HG03342 (cell line): ENCODE data around the gene TSPAN31.

ENCODE experiments used
- ATAC-seq: cut with Tn5 transposase; IDR thresholded peaks from one replicate; pipeline ENCODE4 v1.9.1; 2021; ENCODE audit warnings: mild to moderate bottlenecking, moderate library complexity; ENCODE audit not compliant: unreplicated experiment

The TSPAN31 gene

DNA sequence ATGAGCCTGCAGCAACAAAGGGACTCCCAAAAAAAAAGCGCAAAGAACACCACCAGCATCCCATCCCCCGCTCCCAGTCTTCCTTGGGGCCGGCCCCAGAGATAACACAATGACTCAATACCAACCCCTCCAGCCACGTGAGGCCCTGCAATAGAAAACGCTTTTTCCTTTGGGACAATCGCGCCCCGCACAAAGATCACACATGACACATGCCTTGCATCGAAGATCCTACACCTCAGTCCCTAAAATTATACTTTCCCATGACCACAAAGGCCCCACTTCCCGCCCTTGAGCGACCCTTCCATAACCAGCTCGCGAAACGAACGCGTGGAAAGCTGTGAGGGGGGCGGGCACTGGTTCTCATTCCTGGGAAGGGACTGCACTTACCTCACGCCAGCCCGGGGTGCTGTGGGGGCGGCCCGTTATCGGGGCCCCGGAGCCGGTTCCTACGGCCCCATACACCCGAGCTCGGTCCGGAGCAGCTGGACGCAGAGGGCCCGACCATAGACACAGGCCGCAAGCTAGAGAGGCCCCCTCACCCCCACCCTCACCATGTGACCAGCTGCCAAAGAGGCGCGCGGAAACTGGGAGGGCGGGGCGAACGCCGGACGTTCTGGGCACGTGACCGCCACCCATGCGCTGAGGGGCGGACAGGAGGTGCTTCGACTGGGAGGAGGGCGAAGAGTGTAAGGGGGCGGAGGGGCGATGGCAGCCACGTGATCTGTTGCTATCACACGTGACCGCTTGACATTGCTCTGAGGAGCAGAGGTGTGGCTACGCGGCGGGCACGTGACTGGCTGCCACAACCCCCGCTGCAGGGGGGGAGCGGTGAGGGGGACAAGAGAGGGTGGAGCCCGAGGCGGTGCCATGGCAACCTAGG is 7.2 kb downstream of the TSPAN31 start, which contains the start of gene CDK4:
Gene CDK4 (minus strand): TSS at position 523 of the 880 bp plus-strand sequence. CDS start 593 bp downstream, outside the sequence.
- ATAC-seq = peak; percentile 73

DNA sequence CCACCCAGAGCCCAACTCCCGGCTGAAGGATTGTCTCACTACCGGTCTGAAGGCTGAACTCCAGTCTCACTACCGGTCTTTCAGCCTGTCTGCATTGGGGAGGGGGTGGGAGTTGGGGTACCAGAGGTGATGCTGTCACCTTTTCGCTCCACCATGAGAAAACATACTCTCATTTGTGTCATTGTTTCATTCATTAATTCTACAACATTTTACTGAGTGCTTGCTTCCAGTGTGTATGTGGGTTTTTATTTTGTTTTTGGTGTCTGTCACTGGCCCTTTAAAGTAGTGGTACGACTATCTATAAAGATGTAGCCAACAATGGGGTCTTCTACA is 7.8 kb downstream of the TSPAN31 start:
- ATAC-seq = no peak

DNA sequence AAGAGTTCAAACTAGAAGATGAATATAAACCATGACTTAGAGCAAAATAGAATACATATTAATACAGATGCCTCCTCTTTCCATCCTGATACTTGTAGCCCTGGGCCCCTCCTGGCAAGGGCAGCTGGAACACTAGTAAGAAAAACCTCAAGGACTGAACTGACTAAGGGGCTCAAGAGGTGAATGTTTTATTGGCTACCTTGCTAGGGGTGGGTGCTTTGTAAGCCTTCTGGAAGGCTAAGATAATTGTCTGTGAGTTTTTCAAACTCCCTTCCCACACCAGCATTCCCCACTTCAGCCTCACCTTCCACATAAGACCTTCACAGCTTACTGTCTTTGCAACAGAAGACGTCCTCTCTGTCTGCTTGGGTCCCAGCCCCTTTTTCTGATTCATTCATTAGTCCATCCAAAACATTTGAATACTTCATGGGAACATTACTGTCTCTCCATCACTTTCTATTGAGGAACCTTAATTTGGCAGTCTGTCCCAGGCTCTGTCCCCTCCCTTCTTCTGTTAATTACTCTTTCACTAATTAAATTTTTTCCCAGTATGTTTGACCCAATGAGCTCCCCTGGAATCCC is 9.0 kb downstream of the TSPAN31 start:
- ATAC-seq = no peak

DNA sequence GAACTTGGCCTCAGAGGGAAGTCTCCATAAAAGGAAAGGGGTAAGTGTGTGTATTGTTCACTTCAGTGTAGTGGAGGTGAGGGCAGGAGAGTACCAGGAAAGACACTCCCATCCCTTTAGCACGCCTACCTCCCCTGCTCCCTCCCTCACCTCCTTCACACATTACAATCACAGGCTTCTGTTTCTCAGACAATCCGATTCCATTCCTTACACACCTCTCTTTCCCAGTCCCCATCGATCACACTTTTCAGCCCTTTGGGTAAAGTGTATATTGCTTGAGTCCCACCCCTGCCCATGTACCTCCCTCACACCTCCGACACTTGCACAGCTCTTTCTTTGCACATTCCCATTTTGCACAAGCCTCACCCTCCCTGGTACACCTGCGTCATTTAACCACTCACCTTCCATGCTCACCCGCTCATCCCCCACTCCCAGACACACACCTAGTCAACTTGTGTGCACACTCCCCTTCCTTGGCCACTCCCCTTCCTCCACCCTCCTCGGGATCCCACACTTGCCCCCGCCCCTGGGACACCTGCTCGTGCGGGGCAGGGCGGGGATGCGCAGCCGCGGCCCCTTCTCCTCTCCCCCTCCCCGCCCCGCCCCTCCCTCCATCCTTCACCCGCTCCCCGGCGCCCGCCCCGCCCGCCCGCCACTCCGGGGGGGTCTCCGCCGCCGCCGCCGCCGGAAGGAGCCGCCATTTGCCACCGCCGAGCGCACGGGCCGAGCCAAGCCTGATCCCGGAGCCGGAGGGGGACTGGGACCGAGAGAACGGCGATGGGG is 9.8 kb downstream of the TSPAN31 start, which contains the start of gene MARCHF9:
Gene MARCHF9 (plus strand): TSS at position 693 of the 783 bp plus-strand sequence. CDS start 426 bp downstream, outside the sequence.
- ATAC-seq = peak; percentile 27

DNA sequence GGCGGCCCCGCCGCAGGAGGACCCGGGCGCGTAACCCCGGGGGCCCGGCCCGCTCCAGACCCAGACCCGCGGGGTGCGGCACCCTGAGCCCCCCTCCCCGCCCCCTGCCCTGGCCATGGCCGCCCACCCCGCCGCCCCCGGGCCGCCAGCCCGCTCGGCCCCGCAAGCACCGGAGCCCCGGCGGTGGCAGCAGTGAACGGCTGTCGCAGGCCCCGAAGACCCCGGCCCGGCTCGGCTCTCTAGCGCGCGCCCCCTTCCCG is 10.3 kb downstream of the TSPAN31 start:
- ATAC-seq = no peak

DNA sequence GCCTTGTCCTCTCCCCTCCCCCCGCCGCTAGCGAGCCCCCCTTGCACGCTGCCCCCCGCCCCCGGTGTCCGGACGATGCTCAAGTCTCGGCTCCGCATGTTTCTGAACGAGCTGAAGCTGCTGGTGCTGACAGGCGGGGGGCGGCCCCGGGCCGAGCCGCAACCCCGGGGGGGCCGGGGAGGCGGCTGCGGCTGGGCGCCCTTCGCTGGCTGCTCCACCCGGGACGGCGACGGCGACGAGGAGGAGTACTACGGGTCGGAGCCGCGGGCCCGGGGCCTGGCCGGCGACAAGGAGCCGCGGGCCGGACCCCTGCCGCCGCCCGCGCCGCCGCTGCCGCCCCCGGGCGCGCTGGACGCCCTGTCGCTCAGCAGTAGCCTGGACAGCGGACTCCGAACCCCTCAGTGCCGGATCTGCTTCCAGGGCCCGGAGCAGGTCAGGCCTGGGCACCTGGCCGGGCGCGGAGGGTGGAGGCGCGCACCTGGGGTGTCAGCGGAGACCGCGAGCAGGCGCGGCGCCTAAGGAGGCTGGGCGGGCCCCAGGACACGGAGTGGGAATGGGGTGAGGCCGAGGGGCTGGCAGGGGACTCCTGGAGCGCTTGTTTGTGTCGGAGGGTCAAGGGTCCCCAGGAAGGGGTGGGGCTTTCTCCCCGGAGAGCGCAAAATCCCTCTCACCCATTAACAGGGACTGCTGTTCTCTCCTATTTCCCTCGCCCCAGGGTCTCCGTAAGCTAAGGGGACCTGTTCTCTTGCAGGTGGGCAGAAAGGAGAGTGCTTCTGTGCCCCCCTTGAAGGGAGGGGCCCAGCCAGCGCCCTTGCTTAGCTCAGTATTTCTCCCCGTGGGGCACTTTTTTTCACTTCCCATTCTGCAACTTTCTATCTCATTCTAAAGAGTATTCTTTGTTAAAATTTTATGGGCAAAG is 10.9 kb downstream of the TSPAN31 start:
- no peak for ATAC-seq

DNA sequence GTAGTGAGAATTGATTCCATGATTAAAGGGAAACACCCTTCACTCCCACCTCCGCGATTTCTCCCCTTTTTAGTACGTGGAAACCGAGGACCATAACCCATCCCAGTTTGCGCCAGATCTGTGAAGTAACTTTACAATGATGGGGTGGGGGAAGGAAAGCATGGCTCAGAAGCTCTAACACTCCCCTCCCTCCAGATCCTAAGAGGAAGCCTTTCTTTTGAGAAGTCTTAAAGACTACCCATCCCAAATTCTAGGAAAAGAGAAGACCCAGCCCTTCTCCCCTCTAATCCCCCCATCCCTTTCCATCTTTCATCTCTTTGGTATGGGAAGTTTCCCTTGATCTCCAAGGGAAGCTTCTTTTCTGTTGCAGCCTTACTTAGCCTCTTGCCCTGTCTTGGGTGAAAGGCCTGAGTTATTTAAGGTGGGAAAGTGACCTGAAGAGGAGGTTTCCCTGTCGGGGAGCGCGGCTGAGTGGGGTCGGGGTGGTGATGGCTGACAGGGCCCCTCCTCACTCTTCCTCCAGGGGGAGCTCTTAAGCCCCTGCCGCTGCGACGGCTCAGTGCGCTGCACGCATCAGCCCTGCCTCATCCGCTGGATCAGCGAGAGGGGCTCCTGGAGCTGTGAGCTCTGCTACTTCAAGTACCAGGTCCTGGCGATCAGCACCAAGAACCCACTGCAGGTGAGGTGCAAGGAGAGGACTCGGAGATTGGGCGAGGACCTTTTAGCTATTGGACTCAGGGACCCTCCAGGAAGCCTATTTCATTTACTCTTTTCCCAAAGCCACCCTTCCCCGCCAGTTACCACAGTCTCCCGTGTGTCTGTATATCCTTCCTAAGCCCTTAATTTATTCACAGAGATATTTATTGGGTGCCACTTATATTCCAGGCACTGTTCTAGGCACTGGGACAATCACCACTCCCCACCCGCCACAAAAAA is 11.8 kb downstream of the TSPAN31 start:
- ATAC-seq = peak; percentile 33

DNA sequence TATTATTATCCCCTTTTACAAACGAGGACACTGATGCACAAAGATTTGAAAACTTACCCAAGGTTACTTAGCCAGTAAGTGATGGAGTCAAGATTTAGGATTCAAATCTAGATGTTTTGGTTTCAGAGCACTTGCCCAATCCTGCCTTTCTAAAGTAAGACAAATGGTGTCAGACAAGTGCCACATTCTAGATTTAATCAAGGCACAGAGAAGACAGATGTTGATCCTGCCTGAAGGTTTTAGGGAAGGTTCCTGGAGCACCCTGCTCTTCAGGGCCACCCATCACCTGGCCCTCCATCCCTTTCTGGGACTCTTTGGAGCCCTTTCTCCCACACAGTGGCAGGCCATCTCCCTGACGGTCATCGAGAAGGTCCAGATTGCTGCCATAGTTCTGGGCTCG is 12.9 kb downstream of the TSPAN31 start:
- ATAC-seq = no peak

DNA sequence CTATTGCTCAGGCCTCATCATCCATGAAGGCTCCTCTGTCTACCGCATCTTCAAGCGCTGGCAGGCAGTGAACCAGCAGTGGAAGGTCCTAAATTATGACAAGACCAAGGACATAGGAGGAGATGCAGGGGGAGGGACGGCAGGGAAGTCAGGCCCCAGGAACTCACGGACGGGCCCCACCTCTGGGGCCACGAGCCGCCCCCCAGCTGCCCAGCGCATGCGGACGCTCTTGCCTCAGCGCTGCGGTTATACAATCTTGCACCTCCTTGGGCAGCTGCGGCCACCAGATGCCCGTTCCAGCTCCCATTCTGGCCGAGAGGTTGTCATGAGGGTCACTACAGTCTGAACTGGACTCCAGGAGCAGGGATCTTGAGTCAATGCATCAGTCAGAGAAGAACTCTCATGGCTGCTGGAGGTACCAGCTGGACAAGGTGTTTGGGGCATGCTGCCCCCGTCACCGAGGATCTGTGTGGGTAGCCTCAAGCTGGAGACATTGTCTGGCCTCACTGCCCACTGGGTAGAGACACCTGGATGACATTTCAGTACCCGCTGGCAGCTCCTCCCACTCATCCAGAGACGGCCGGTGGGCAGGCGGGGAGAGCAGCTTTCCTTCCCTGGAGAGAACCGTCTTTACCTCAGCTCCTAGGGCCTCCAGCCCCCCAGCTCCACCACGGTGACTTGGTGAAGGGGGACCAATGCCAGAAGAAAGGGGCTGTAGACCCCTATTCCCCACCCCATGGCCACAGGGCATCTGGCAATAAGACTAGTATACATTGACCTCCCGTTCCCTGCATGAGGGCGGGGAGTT is 13.9 kb downstream of the TSPAN31 start:
- ATAC-seq = no peak

DNA sequence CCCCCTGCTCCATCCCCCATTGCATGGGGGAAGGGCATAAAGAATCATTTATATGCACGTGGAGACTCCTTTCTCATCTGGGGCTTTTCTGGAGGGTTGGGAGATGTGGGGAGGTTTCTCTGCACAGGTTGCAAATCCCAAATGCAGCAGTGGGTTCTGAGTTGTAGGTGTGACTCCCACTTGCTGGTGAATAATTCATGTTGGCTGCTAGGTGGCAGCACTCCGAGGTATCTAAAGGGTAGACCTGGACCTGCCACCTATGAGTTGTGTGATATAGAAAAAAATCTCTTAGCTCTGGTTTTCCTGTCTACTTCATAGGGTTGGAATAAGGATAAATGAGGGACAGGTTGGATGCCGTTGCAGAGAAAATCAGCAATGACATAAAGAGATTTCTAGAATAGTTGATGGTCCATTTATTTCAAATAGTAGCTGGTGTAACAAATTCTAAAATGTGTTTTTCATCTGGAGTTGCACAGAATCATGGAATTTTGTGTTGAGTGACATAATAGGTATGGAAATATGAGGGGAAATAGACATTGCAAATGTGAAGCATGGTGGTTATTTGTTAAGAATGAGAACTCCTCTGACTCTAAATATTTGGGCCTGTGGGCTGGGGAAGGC is 14.6 kb downstream of the TSPAN31 start:
- ATAC-seq = no peak

DNA sequence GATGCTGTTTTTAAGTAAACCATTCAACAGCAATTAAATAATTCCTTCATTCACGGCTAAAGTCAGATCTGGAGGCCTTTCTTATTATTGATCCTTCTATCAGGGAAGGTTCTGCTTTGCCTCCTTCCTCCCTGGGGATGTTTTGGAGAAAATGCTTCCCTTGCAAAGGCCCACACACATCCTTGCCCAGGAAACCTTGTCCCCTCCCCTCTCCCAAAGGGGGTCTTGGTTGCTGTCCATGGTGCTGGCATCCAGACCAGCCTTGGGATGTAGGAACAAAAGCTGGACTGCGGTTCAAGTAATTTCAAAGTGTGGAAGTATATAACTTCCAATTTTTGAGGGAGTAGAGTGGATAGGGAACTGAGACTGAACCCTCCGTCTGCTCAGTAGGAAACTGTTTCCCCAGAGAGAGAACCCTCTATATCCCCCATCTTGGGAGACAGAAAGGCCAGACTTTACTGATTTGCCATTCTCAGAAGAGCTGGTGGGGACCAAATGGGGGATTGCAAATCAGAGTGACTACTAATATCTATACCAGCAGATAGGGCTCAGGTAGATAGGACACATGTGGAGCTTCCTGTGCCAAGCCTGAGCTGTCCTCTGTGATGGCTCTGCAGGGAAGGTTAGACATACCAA is 15.6 kb downstream of the TSPAN31 start:
- ATAC-seq = no peak

DNA sequence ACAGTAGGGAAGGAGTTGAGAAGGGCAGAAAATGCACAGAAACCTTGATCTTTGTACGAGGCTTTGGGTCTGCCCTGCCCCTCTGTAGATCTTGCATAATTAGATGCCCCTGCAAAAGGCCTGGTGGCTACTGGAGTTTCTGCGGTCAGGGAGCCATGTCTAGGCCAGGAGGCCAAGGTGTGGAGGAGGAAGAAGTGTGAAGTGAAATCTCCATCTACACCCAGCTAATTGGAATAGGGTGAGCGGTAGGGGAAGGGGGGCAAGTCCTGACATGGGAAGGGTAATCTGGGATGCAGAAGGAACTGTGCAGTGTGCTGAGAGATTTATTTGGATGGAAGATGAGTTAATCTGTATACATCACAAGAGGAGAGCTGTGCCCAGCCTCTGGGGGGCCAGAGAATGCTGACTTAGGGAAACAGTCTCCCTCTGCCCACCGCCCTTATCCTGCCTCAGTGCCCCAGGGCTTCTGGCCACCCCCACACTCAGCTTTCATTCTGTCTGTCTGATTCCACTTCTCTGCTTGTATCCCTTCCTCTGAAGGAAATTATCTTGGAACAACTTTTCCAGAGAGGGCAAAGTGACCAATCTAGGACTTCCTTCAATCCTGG is 16.7 kb downstream of the TSPAN31 start:
- no peak for ATAC-seq

DNA sequence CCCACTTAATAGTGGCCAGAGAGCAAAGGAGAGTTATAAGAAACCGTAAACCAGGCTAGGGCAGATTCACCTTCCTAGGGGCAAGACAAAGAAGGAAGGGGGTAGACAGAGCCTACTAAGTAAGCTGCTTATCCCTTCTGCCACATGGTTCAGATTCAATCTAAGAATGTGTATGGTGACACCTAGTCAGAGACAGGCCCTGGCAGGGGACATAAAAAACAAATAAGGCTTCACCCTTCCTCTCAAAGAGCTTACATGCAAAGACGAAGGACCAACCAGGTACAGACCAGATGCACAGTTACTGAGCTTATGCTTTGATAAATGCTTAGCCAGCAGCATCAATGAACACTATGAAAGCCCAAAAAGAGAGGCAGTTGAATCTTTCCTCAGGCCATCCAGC is 17.6 kb downstream of the TSPAN31 start:
- no peak for ATAC-seq

DNA sequence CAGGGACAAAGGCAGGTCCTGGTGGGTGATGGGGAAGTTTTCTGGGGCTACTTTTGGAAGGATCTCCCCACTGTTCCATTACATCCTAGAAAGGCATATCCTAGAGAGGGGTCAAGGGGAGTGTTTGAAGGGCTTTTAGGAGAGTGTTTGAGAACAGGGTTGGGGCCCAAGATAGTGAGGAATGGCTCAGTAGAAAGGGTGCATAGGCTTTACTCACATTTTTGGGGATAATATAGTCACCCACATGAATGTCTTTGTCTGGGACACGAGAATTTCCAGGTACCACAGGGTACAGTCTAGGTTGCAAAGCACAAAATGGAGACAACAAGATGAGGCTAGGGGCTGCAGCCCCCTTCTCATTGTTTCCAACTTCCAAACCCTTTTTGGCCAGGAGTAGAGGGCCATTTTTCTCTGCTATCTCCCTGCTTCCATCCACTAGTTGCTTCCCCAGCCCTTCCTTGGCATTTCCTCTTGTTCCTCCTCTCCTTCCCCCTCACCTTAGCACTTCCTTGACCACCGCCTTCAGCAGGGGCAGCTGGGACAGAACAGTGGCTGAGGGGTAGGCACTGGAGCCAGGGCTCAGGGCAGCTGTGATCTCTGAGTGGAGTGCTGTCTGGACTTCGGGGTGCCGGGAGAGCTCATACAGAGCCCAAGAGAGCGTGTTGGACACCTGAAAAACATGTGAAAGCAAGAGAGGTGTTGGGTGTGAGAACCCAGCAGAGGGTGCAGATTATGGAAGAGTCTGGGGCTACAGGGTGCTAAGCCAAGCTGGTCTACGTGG is 19.2 kb downstream of the TSPAN31 start:
- no peak for ATAC-seq

DNA sequence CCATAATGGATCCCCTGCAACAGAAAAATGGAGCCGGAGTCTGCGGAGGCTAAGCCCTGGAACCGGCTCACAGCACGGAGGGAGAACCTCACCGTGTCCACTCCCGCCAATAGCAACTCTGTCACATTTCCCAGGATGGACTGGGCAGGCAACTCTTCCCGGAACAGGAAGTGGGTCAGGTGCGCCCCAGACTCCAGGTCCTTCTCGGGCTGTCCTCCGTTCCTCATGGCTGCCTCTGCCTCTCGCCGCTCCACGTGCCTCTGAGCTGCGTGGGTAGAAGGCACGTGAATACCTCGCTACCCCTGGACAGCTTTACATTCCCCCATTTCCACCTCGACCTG is 19.8 kb downstream of the TSPAN31 start:
- peak; percentile 8 for ATAC-seq

DNA sequence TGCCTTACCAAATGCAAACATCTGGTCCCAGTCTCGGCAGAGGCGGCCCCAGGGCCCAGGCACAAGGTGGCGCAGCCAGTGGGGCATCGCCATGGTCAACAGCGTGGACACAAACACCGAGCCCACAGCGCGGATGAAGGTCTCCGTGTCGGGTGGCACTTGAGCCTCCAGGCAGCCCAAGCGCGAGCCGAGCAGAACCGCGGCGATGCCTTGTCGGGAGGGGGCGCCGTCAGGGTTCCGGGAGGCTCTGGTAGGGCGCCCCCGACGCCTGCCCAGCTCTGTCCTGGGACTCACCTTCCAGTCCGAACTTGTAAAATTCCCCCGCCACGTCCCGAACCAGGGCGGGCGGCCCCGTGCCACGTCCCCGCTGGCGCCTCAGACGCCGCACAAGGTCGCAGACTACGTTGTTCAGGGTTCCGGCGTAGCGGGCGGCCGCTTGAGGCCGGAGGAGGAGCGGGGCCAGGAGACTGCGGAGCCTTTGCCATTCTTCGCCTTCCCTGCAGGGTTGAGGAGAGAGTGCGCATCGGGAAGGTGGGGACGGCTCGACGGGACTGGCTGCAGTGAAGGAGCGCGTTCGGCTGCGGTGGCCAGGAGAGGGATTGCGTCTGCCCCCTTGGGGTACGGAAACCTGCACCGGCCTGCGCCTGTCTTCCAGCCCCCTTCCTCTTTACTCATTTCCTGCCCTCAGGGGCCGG is 20.3 kb downstream of the TSPAN31 start:
- ATAC-seq = peak; percentile 53
